CD4-positive, alpha-beta T cell treated with Interleukin-6 at 100 ng/mL for 8 hours (primary cell): ENCODE measurements around the gene APOA4.
"Not testable (repeated sequence)": the region's sequence is repeated elsewhere in the genome, so short reads cannot be mapped to it uniquely, and the experiment has no call there.

Experiments
- DNase-seq: peaks from one replicate; pipeline ENCODE4 v3.0.0-alpha.2; 2020; ENCODE audit warnings: mixed read lengths, low spot score

Gene APOA4

DNA sequence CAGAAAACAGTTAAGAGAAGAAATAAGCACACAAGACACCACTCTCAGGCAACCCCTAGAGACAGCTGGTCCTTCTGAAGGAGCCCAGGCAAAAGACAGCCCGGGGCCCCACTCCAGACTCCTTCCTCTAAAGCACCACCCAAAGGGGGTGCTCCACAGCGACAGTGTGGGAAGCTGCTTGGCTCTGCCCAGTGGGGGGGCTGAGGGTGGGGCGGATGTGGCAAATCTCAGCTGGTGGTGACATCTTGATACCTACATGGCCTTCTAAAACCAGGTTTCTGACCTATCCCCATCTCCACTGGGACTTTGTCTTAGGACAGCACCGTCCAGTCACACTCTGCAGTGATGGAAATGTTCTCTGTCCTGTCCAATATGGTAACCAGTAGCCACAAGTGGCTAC is 24.5 kb upstream of the APOA4 start:
- DNase-seq, result no peak

DNA sequence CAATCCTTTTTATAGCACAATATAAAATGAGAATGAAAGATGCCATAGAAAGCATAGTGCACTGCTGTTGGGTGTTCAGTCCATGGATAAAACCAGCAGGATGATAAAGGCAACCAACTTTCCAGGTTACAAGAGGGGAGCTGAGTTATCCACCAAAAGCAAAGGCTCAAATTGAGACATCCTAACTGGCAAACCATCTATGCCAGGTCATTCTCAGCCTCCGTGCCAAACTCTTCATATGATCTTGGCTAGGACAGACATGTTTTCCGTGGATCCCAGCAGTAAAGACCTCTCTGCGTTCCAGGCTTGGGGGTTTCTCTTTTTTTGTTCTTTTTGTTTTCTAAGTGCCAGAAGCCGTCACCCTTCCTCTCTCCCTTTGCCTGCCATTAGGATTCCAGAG is 21.6 kb upstream of the APOA4 start:
- DNase-seq, result no peak

DNA sequence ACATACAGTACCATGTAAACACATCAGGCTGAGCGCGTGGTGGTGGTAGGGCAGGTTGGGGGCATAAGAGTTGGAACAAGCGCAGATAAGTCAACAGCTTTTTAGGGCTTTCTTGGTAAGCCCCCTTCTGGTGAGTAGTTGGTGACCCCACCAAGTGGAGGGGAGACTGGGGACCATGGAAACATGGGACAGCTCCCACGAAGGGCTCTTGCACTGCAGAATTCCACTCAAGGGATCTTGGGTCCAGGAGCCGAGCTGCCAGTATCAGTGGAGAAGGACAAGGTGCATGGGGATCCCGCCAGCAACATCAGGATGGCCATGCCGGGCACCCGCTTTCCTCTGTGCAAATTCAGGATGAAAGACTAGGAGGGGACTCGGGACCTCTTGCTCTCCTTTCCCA is 20.6 kb upstream of the APOA4 start:
- no peak for DNase-seq

DNA sequence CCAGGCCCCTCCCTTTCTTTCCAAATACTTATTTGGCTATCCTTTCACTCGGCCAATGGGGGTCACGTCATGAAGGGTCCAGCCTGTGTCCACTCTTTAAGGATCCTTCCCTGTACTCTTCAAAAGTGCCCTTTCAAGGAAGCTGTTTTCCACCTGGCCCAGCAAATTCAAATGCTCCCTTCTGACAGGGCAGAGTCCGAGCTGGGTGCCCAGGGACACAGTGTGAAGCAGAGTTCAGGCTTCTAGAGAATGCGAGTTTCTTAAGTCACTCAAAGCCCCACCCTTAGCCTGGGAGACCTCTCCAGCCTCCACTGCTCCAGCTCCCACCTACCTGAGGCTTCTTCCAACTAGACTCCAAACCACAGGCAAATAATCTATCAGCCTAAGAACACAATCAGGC is 19.8 kb upstream of the APOA4 start:
- no peak for DNase-seq

DNA sequence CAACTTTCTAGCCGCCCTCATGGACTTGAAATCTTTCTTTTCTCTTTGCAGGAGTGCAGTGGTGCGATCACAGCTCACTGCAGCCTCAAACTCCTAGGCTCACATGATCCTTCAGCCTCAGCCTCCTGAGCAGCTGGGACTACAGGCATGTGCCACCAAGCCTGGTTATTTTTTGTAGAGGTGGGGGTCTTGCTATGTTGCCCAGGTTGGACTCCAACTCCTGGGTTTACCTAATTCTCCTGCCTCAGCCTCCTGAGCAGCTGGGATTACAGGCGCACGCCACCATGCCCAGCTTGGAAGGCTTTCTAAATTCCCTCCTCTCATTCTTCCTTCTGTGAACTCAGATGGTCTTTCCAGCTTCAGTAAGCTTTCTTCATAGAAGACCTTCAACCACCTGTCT is 19.0 kb upstream of the APOA4 start:
- DNase-seq, result no peak

DNA sequence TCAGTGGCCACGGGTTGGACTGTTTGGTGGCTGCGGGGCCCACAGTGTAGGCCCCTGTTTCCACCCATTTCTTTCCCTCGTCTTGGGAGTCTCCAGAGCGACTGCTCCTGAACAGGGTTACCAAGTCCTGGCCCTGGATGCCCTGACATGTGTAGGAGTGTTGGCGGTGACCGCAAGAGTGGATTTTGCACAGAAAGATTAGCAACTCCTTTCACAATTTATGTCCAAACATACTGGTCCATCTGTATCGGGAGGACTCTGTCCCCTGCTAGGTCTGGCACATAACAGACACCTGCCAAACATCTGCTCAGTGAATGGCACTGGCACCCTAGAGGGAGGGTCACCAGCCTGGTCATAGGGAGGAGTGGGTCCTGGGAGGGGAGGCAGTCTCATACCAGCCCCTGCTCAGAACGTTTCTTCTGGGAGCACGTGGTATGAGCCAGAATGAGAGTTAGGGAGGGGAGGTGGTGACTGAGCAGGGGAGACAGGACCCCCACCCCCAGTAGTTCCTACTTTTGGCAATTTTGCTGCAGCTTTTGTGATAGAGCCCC is 17.7 kb upstream of the APOA4 start:
- no peak for DNase-seq

DNA sequence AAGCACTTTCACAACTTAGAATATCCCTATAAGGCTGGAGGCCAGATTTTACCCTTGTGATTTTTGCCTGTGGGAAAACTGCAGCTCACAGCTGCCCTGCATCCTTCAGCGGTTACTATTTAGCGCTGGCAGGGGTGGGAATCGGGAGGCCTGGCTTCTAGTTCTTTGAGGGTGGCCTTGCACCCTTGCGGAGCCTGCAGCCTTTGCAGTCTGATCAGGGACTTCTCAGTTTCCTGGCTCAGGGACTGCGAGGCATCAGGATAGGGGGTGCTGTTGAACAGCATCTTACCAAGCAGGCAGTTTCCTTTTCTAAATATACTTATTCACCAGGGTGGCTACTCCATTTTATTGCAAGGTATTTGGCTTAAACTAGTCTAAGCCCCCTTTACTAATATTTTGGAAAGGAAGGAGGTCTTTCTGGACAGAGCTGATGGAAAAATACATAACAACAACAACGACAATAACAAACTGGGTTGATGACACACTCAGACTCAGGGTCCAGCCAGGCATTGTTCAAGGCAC is 17.2 kb upstream of the APOA4 start:
- DNase-seq, result no peak

DNA sequence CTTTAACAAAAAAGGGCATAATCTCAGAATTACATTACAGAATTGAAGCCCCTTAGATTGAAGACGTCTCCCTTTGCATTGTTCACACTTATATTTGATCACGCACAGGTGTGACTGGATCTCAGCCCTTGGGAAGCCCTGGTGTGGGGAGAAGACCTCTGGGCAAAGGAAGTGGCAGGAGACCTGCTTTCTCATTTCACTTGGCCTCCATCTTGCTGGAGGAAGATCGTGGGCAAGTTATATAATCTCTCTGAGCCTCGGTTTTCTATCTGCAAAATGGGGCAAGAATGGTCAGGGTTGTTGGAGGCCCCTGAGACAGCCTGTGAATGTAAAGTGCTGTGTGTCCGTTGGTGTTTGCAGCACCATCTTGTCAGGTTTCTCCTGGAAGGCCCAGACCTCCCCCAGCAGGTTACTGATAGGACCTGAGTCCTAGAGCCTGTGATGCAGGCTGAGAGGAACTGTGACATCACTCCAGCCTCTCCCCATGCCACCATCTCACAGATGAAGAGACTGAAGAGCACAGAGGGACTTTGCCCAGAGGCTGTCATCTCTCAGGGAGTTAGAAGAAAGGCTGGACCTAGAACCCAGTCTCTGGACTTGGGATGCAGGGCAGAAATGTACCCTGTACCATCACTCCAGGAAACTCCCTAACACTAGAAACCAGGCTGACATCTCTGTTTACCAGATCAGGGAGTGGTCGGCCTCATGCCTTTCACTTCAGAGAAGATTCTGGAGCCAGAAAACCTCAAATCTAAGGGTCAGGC is 15.4 kb upstream of the APOA4 start:
- no peak for DNase-seq

DNA sequence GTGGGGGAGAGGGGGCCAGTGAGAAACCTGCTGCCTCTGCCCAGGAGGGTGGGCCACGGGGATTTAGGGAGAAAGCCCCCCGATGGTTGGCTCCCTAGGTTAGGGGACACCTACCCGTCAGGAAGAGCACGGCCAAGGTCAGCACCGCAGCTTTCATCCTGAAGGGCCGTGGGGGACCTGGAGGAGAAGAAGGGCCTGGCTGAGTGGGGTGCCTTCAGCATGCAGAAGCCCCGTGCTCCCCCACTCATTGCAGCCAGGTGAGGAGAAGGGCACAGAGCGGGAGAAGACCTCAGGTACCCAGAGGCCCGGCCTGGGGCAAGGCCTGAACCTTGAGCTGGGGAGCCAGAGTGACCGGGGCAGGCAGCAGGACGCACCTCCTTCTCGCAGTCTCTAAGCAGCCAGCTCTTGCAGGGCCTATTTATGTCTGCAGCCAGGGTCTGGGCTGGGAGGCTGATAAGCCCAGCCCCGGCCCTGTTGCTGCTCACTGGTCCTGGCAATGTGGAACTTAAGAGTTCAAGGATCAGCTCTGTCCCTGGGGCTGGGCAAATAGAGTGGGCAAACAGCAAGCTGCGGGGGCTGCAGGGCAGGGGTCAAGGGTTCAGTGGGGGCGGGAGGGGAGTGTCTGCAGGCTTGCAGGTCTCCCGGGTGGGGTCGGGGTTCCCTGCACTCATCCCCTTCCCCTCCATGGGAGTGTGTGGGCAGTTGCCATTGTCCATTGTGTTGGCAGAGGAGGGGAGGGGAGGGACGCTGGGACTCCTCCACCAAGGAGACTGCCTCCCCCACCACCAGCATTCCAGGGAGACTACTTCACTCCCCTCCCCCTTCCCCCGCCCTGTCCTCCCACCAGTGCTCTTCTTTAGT is 14.4 kb upstream of the APOA4 start, which contains the start of gene APOA1:
TSS of gene APOA1 (minus strand) at position 392 of the 861 bp plus-strand sequence. CDS start at position 157, 235 bp downstream.
- DNase-seq, result no peak

DNA sequence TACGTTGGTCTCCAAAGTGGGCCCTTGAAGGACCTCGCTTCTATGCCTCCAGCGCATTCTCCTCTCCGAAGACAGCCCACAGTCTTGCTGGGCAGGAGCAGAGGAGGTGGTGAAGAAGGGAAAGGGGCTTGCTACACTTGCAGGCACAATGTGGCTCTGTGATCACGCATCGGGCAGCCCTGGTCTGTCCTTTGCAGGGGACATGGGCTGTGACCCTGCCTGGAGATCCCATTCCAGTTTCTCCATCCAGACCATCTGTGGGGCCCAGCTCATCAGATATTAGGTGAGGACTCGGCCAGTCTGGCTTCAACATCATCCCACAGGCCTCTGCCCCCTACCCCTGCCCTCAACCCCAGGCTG is 13.5 kb upstream of the APOA4 start:
- no peak for DNase-seq

DNA sequence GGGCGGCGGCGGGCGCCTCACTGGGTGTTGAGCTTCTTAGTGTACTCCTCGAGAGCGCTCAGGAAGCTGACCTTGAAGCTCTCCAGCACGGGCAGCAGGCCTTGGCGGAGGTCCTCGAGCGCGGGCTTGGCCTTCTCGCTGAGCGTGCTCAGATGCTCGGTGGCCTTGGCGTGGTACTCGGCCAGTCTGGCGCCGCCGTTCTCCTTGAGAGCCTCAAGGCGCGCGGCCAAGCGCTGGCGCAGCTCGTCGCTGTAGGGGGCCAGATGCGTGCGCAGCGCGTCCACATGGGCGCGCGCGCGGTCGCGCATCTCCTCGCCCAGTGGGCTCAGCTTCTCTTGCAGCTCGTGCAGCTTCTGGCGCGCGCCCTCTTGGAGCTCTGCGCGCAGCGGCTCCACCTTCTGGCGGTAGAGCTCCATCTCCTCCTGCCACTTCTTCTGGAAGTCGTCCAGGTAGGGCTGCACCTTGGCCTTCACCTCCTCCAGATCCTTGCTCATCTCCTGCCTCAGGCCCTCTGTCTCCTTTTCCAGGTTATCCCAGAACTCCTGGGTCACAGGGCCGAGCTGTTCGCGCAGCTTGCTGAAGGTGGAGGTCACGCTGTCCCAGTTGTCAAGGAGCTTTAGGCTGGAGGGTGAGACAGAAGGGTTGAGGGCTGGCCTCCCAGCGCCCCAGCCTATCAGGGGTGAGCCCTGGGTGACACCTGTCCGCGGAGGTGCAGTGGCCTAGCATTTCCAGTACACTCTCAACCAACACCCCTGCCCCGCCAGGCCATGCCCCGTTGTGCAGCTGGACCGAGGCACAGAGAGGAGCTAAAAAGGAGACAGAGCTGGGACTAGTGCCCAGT is 12.9 kb upstream of the APOA4 start:
- peak; percentile 83 for DNase-seq

DNA sequence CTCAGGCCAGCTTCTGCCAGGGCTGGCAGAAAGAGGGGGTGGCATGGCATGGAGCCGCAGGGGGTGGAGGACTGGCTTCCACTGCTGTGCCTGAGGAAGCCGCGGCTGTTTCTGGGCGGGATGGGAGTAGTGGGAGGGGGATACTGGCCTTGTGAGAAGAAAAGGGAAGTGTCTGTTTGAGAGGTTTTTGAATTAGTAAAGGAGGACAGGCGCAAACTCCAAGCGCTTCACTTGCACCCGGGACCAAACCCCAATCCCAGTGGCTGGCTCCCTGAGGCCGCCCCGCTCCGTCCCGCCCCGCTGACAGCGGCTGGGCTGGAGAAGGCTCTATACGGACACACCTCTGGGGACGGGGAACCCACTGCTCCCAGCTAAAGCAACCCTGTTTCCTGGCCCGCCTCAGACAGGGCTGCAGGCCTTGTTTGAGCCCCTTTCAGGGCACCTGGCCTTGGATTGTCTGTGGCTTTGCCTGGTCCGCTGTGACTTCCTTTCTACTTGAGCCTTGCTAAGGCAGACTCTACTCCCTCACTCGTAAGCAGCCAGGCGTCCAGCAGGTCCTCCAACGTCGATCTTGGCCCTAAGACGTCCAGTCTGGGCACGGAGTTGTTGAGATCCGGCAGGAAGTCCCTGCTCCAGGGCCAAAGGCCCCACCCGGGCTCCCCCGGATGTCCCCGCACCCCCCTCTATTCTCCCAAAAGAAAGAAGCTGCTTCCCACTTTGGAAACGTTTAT is 12.1 kb upstream of the APOA4 start:
- no peak for DNase-seq

DNA sequence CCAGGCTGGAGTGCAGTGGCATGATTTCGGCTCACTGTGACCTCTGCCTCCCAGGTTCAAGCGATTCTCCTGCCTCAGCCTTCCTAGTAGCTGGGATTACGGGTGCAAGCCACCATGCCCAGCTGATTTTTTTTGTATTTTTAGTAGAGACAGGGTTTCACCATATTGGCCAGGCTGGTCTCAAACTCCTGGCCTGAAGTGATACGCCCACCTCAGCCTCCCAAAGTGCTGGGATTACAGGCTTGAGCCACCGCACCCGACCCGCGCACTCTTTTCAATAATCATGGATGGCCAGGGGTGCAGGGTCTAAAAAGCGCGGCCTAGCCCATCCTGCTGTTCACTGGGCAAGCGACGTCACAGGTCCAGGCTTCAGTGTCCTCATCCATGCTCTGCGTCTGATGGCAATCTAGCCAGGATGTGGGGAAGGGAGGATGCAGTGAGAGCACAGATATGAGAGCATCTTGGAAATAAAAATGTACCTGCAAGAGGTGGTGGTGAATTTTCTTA is 11.5 kb upstream of the APOA4 start:
- not testable (repeated sequence) for DNase-seq

DNA sequence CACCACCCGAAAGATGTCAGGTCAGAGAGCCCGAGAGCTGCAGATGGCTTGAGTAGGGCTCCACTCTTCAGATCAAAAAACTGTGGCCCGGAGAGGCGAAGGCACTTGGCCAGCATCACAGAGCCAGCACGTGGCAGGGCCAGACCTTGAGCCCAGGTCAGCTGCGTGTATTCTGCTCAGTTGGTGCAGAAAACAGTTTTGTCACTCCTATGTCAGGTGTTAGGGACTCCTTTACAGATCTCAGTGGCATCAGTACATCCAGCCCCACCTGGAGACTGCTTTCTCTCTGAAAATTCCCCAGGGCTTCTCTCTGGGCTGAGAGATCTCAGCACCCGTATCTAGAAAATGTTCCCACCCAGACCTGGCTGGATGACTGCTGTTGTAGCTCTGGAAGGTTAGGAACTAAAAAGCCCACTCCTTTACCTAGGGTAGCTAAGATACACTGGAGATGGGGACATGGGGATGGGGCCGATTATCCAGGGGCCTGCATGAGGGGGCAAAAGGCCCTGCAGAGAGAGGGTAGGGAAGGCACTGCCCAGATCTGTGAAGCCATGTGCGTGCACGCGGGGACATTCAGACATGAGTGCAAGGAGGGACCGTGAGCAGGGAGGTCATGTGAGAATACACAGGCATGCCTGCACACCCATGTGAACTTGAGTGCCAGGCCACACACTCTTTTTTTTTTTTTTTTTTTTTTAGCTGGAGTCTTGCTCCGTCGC is 10.9 kb upstream of the APOA4 start:
- DNase-seq, result no peak

DNA sequence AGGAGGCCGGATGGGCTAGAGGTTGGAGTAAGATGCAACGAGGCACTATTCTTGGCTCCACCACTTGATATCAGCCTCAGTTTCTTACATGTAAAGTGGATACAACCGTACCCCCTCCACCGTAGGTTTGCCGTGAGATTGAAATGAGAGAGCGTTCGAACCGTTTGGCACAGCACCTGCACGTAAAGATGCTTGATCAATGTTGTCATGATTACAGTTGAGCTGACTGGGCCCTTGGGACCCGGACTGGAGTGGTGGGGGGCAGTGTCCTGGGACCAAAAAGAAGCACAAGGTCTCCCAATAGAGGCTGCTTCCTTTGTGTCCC is 10.3 kb upstream of the APOA4 start:
- DNase-seq, result no peak

DNA sequence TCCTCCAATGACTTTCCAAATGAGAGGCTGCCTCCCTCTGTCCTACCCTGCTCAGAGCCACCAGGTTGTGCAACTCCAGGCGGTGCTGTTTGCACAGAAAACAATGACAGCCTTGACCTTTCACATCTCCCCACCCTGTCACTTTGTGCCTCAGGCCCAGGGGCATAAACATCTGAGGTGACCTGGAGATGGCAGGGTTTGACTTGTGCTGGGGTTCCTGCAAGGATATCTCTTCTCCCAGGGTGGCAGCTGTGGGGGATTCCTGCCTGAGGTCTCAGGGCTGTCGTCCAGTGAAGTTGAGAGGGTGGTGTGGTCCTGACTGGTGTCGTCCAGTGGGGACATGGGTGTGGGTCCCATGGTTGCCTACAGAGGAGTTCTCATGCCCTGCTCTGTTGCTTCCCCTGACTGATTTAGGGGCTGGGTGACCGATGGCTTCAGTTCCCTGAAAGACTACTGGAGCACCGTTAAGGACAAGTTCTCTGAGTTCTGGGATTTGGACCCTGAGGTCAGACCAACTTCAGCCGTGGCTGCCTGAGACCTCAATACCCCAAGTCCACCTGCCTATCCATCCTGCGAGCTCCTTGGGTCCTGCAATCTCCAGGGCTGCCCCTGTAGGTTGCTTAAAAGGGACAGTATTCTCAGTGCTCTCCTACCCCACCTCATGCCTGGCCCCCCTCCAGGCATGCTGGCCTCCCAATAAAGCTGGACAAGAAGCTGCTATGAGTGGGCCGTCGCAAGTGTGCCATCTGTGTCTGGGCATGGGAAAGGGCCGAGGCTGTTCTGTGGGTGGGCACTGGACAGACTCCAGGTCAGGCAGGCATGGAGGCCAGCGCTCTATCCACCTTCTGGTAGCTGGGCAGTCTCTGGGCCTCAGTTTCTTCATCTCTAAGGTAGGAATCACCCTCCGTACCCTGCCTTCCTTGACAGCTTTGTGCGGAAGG is 9.5 kb upstream of the APOA4 start:
- no peak for DNase-seq

DNA sequence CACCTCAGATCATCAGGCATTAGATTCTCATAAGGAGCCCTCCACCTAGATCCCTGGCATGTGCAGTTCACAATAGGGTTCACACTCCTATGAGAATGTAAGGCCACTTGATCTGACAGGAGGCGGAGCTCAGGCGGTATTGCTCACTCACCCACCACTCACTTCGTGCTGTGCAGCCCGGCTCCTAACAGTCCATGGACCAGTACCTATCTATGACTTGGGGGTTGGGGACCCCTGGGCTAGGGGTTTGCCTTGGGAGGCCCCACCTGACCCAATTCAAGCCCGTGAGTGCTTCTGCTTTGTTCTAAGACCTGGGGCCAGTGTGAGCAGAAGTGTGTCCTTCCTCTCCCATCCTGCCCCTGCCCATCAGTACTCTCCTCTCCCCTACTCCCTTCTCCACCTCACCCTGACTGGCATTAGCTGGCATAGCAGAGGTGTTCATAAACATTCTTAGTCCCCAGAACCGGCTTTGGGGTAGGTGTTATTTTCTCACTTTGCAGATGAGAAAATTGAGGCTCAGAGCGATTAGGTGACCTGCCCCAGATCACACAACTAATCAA is 8.8 kb upstream of the APOA4 start:
- no peak for DNase-seq

DNA sequence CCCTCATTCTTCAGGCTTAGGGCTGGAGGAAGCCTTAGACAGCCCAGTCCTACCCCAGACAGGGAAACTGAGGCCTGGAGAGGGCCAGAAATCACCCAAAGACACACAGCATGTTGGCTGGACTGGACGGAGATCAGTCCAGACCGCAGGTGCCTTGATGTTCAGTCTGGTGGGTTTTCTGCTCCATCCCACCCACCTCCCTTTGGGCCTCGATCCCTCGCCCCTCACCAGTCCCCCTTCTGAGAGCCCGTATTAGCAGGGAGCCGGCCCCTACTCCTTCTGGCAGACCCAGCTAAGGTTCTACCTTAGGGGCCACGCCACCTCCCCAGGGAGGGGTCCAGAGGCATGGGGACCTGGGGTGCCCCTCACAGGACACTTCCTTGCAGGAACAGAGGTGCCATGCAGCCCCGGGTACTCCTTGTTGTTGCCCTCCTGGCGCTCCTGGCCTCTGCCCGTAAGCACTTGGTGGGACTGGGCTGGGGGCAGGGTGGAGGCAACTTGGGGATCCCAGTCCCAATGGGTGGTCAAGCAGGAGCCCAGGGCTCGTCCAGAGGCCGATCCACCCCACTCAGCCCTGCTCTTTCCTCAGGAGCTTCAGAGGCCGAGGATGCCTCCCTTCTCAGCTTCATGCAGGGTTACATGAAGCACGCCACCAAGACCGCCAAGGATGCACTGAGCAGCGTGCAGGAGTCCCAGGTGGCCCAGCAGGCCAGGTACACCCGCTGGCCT is 7.2 kb upstream of the APOA4 start:
- DNase-seq, result no peak
